H4 (cell line): ENCODE results near the gene CSMD2. TPM values are rescaled to one million over a fixed set of nuclear protein-coding genes. Genes with fewer than 3 reads are reported as not detected.
"Not testable (repeated sequence)": the region's sequence is repeated elsewhere in the genome, so short reads cannot be mapped to it uniquely, and the experiment has no call there.

Experiments
- DNase-seq: peaks from one replicate; pipeline ENCODE4 v3.0.0-alpha.2; 2015; ENCODE audit warnings: low spot score
- total RNA-seq: library from RNA; depleted of rRNA; stranded (reverse); fragments of >200 nt; shearing (Covaris generic); gene quantifications from 2 replicates; pipeline ENCODE4 v1.2.3, GENCODE V29; 2014

CSMD2 gene
- total RNA-seq, 1 experiment from 2014 or later: not detected

- DNase-seq: no peak
Observed at GRCh38 chr1:34108711-34109110, 56.3 kb downstream of the CSMD2 start.

GRCh38 chr1:34108269-34108668, 56.8 kb downstream of the CSMD2 start:
- no peak for DNase-seq

- no peak for DNase-seq
Observed at GRCh38 chr1:34101151-34101550, 63.9 kb downstream of the CSMD2 start.

GRCh38 chr1:34100332-34100731, 64.7 kb downstream of the CSMD2 start:
- no peak for DNase-seq

GRCh38 chr1:34092399-34092798, 72.6 kb downstream of the CSMD2 start:
- not testable (repeated sequence) for DNase-seq

GRCh38 chr1:34089731-34090130, 75.3 kb downstream of the CSMD2 start:
- DNase-seq: no peak

- no peak for DNase-seq
Observed at GRCh38 chr1:34087986-34088385, 77.0 kb downstream of the CSMD2 start.

- no peak for DNase-seq
Observed at GRCh38 chr1:34086561-34086960, 78.5 kb downstream of the CSMD2 start.

- DNase-seq: no peak
Observed at GRCh38 chr1:34083974-34084373, 81.1 kb downstream of the CSMD2 start.

GRCh38 chr1:34082085-34082670, 82.9 kb downstream of the CSMD2 start:
- DNase-seq: not testable (repeated sequence)

- DNase-seq: no peak
Observed at GRCh38 chr1:34078383-34078782, 86.6 kb downstream of the CSMD2 start.

GRCh38 chr1:34075576-34075975, 89.5 kb downstream of the CSMD2 start:
- DNase-seq: no peak

GRCh38 chr1:34073028-34073695, 91.9 kb downstream of the CSMD2 start:
- DNase-seq: no peak

- DNase-seq: no peak
Observed at GRCh38 chr1:34070201-34070836, 94.7 kb downstream of the CSMD2 start.

- no peak for DNase-seq
Observed at GRCh38 chr1:34066981-34067603, 97.9 kb downstream of the CSMD2 start.

- DNase-seq: no peak
Observed at GRCh38 chr1:34066166-34066565, 98.9 kb downstream of the CSMD2 start.

GRCh38 chr1:34065498-34065897, 99.5 kb downstream of the CSMD2 start:
- no peak for DNase-seq

- no peak for DNase-seq
Observed at GRCh38 chr1:34060901-34061415, 104.1 kb downstream of the CSMD2 start.

- no peak for DNase-seq
Observed at GRCh38 chr1:34060187-34060730, 104.8 kb downstream of the CSMD2 start.

GRCh38 chr1:34057347-34058130, 107.5 kb downstream of the CSMD2 start:
- no peak for DNase-seq

GRCh38 chr1:34055818-34056217, 109.2 kb downstream of the CSMD2 start:
- DNase-seq: no peak
